Endothelial cell (in vitro differentiated cells): ENCODE results near the gene CLCF1. TPM values are rescaled to one million over a fixed set of nuclear protein-coding genes. Genes with fewer than 3 reads are reported as not detected.

ENCODE experiments used
- DNase-seq: peaks from one replicate; pipeline ENCODE4 v3.0.0; 2021; ENCODE audit warnings: low spot score
- H3K27ac Mint-ChIP-seq: one replicate; pipeline ENCODE4 v1.8.0; 2021; ENCODE audit warnings: mixed read lengths, inconsistent platforms; ENCODE audit not compliant: unreplicated experiment
- H3K27me3 Mint-ChIP-seq: one replicate; pipeline ENCODE4 v1.8.0; 2021; ENCODE audit warnings: mild to moderate bottlenecking, moderate library complexity, mixed read lengths, inconsistent platforms; ENCODE audit not compliant: unreplicated experiment
- H3K36me3 Mint-ChIP-seq: one replicate; pipeline ENCODE4 v1.8.0; 2021; ENCODE audit warnings: mild to moderate bottlenecking, low read depth, mixed read lengths, inconsistent platforms; ENCODE audit not compliant: unreplicated experiment
- H3K4me1 Mint-ChIP-seq: one replicate; pipeline ENCODE4 v1.8.0; 2021; ENCODE audit warnings: mild to moderate bottlenecking, mixed read lengths, inconsistent platforms; ENCODE audit not compliant: unreplicated experiment
- H3K4me3 Mint-ChIP-seq: one replicate; pipeline ENCODE4 v1.8.0; 2021; ENCODE audit warnings: mild to moderate bottlenecking, mixed read lengths, inconsistent platforms; ENCODE audit not compliant: unreplicated experiment
- H3K9me3 Mint-ChIP-seq: one replicate; pipeline ENCODE4 v1.8.0; 2021; ENCODE audit warnings: mixed read lengths, inconsistent platforms; ENCODE audit not compliant: unreplicated experiment
- CTCF ChIP-seq: fragments of 200-600 bp; sonication (generic); IDR thresholded peaks from one replicate; pipeline ENCODE4 v1.5.0; 2021; ENCODE audit warnings: antibody characterized with exemption; ENCODE audit not compliant: unreplicated experiment
- total RNA-seq: library from RNA; stranded (reverse); fragmentation: NEBNext Ultra II Directional; extraction: Animal tissue kit (Norgen Biotek cat#: 25700); gene quantifications from one replicate; pipeline ENCODE4 v1.2.1, GENCODE V29; 2021; ENCODE audit not compliant: unreplicated experiment

Gene CLCF1
- total RNA-seq, 1 donor from 2014 or later, result 12.6 TPM

DNA sequence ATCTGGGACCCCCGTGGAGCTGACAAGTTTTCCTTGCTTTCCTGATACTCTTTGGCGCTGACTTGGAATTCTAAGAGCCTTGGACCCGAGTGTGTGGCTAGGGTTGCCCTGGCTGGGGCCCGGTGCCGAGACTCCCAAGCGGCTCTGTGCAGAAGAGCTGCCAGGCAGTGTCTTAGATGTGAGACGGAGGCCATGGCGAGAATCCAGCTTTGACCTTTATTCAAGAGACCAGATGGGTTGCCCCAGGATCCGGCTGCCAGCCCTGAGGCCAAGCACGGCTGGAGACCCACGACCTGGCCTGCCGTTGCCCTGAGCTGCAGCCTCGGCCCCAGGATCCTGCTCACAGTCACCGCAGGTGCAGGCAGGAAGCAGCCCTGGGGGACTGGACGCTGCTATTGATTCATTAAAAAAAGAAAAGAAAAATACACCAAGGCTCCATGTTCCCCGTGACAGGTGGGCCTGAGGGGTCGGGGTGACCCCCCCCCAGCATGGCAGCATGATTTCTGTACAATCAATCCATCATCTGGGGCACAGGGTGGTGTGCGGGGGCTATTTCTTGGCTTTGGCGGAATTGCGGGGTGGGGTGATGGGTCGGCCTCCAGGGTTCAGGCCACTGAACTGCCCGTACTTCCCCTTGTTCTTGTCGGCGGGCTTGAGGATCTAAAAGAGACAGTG lies 24.7 kb upstream of the CLCF1 start:
- H3K27ac Mint-ChIP-seq, result peak overlapping the region; percentile 70
- H3K4me1 Mint-ChIP-seq, result peaks cover 29% of the 10 kb centered on the region
- H3K36me3 Mint-ChIP-seq, result peaks cover 12% of the 10 kb centered on the region
- peaks cover 11% of the 10 kb centered on the region for H3K27me3 Mint-ChIP-seq
- no peak for TF ChIP-seq CTCF
- peak overlapping the region; percentile 74 for H3K4me3 Mint-ChIP-seq
- H3K9me3 Mint-ChIP-seq, result no peaks in the 10 kb centered on the region
- DNase-seq, result no peak

- Mint-ChIP-seq H3K27me3 (peaks cover 14% of the 10 kb centered on the region), H3K36me3 (peaks cover 12% of the 10 kb centered on the region), H3K27ac (peak overlapping the region; percentile 70), H3K4me1 (peaks cover 32% of the 10 kb centered on the region), H3K9me3 (no peaks in the 10 kb centered on the region), H3K4me3 (peak overlapping the region; percentile 74)
- TF ChIP-seq CTCF, result no peak
- DNase-seq, result no peak
Measured at GRCh38 chr11:67397536-67397935, 24.1 kb upstream of the CLCF1 start.

DNA sequence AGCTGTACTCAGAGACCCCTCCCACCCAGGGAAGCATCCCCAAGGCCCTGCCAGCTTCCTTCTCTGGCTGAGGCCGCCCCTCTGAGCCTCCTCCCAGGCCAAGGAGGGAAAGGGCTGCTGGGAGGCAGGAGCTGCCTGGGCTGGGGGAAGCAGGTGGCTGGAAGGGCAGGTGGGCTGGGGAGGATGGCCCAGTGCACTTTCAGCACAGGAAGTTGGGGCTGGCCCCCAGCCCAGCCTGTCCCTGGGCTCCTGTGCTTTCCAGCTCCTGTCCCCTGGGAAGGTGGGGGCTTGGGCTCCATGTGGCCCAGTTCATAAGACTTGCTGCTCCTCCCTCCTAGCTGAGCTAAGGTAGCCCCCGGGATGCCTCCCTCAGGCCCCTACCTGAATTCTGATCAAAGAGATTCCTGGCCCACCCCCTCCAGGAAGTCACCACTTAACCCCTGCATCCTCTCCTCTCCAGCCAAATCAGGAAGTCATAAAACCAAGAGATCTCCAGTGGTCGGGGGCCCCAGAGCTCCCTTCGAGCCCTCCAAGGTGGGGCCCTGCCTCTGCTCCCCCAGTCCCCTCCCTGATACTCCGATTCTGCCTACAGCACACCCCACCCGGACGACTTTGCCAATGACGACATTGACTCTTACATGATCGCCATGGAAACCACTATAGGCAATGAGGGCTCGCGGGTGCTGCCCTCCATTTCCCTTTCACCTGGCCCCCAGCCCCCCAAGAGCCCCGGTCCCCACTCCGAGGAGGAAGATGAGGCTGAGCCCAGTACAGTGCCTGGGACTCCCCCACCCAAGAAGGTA lies 23.4 kb upstream of the CLCF1 start:
- H3K27ac Mint-ChIP-seq, result peak overlapping the region; percentile 83
- TF ChIP-seq CTCF, result no peak
- peaks cover 36% of the 10 kb centered on the region for H3K4me1 Mint-ChIP-seq
- H3K27me3 Mint-ChIP-seq, result peaks cover 17% of the 10 kb centered on the region
- peaks cover 12% of the 10 kb centered on the region for H3K36me3 Mint-ChIP-seq
- peak overlapping the region; percentile 72 for H3K4me3 Mint-ChIP-seq
- no peak for DNase-seq
- H3K9me3 Mint-ChIP-seq, result no peaks in the 10 kb centered on the region

- Mint-ChIP-seq H3K4me3 (peak overlapping the region; percentile 39), H3K27ac (peak overlapping the region; percentile 61), H3K27me3 (peaks cover 17% of the 10 kb centered on the region), H3K36me3 (peaks cover 12% of the 10 kb centered on the region), H3K9me3 (no peaks in the 10 kb centered on the region), H3K4me1 (peaks cover 36% of the 10 kb centered on the region)
- no peak for TF ChIP-seq CTCF
- no peak for DNase-seq
Measured at GRCh38 chr11:67396259-67396581, 22.8 kb upstream of the CLCF1 start.
